CD4-positive, alpha-beta T cell (primary cell): ENCODE measurements around the gene PLCB3. TPM values are rescaled to one million over a fixed set of nuclear protein-coding genes. Genes with fewer than 3 reads are reported as not detected.
A peak's percentile ranks its signal among the peaks of the same experiment; 100 is the strongest.
"Not testable (repeated sequence)": the region's sequence is repeated elsewhere in the genome, so short reads cannot be mapped to it uniquely, and the experiment has no call there.

Source experiments
- ATAC-seq: fragments of 200-7000 bp; cut with Tn5 transposase; one replicate; pipeline ENCODE4 v1.10.0; 2022; ENCODE audit warnings: mild to moderate bottlenecking; ENCODE audit not compliant: poor library complexity
- CTCF ChIA-PET: fragments of 350-600 bp; sonication (Branson Sonifier 250); formaldehyde crosslinking; loops from one replicate; lab custom pipeline; 2021; ENCODE audit warnings: antibody characterized with exemption, inconsistent platforms; lab: Charles Lee
- POLR2A ChIA-PET: fragments of 350-600 bp; sonication (Branson Sonifier 250); formaldehyde crosslinking; loops from one replicate; lab custom pipeline; 2021; ENCODE audit warnings: antibody characterized with exemption, inconsistent platforms; lab: Charles Lee
- DNase-seq, 14 experiments: peaks; one replicate each; pipeline ENCODE4 v3.0.0-alpha.2; 2013 to 2020; ENCODE audit warnings: mixed read lengths in 2 of 14
- H3K27ac ChIP-seq, 2 donors: one replicate each; pipeline versions ENCODE4 v1.5.1 to v1.7.0; 2013; ENCODE audit warnings: low read length in 2 of 2, low read depth in 1 of 2, mild to moderate bottlenecking in 1 of 2
- H3K27me3 ChIP-seq, 2 experiments: 1 replicate in 1 of 2; 2 replicates in 1 of 2; pipeline versions ENCODE4 v1.6.1 to v1.7.0; 2013; ENCODE audit warnings: low read length in 2 of 2, control low read depth in 1 of 2, mild to moderate bottlenecking in 1 of 2, moderate library complexity in 1 of 2; ENCODE audit not compliant: insufficient read depth in 2 of 2, control insufficient read depth in 1 of 2
- H3K36me3 ChIP-seq: one replicate; pipeline ENCODE4 v1.6.1; 2013; ENCODE audit warnings: low read length, control low read depth; ENCODE audit not compliant: insufficient read depth
- H3K4me1 ChIP-seq: one replicate; pipeline ENCODE4 v1.6.1; 2013; ENCODE audit warnings: low read length, control low read depth; ENCODE audit not compliant: insufficient read depth
- H3K4me3 ChIP-seq: one replicate; pipeline ENCODE4 v1.5.1; 2013; ENCODE audit warnings: mild to moderate bottlenecking, low read length, moderate library complexity
- H3K9me3 ChIP-seq, 2 experiments: 1 replicate in 1 of 2; 2 replicates in 1 of 2; pipeline versions ENCODE4 v1.6.1 to v1.7.0; 2013; ENCODE audit warnings: low read length in 2 of 2, mild to moderate bottlenecking in 2 of 2, control low read depth in 1 of 2, moderate library complexity in 1 of 2; ENCODE audit not compliant: control insufficient read depth in 1 of 2, insufficient read depth in 1 of 2
- H3K27ac Mint-ChIP-seq: one replicate; pipeline ENCODE4 v1.8.0; 2020; ENCODE audit warnings: mixed read lengths
- H3K27me3 Mint-ChIP-seq: one replicate; pipeline ENCODE4 v1.8.0; 2021; ENCODE audit warnings: mixed read lengths
- H3K36me3 Mint-ChIP-seq: one replicate; pipeline ENCODE4 v1.8.0; 2021; ENCODE audit warnings: low read depth, mixed read lengths
- H3K4me1 Mint-ChIP-seq: one replicate; pipeline ENCODE4 v1.8.0; 2021; ENCODE audit warnings: low read depth, mixed read lengths
- H3K4me3 Mint-ChIP-seq: one replicate; pipeline ENCODE4 v1.8.0; 2020; ENCODE audit warnings: mild to moderate bottlenecking, mixed read lengths
- H3K9me3 Mint-ChIP-seq: one replicate; pipeline ENCODE4 v1.8.0; 2020; ENCODE audit warnings: mixed read lengths
- intact Hi-C, 2 experiments: fragments of 100-400 bp; cut with DNase I in 1 of 2; cut with micrococcal nuclease in 1 of 2; formaldehyde crosslinking; loops; one replicate each; pipeline versions ENCODE4 v1.15.1 to v1.9.0; 2023 to 2025; cut with DNase I, micrococcal nuclease
- total RNA-seq, 174 experiments: library from RNA in 2 of 174; stranded (reverse) in 2 of 174; gene quantifications; one replicate each; pipeline ENCODE4 v1.2.3 and lab custom pipeline; 2021 to 2026
- TF ChIP-seq, protein P1 (sequence below): fragments of 200-600 bp; IDR thresholded peaks from one replicate; pipeline ENCODE4 v1.8.0; 2022; ENCODE audit warnings: antibody characterized with exemption, mild to moderate bottlenecking

PLCB3 gene
- total RNA-seq, 2 experiments from 2014 or later: 2.5 to 2.7 TPM

DNA sequence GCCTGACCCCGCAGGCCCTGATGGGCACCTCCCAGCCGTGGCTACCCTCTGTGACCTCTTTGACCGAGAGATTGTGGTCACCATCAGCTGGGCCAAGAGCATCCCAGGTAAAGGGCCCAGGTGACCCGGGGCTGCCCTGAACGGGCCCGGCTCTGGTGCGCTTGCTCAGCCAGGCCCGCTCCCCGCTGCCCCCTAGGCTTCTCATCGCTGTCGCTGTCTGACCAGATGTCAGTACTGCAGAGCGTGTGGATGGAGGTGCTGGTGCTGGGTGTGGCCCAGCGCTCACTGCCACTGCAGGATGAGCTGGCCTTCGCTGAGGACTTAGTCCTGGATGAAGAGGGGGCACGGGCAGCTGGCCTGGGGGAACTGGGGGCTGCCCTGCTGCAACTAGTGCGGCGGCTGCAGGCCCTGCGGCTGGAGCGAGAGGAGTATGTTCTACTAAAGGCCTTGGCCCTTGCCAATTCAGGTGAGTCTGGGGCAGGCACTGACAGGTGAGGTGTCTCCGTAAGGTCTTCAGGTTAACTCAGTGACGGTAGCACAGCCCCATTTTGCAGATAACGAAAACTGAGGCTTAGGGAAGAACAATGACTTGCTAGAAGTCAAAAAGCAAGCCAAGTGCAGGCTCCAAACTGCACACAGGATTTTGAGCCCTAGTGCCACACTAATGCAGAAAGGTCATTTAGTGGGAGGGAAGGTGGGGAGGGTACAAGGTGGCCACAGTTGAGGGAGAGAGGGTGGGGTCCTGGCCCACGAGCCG, 63.7 kb downstream of the PLCB3 start:
- CTCF ChIA-PET: no interaction called here
- ATAC-seq: no peak
- Histone ChIP-seq H3K27me3 (no peaks in the 10 kb centered on the region), H3K4me3 (no peak overlapping the region), H3K36me3 (peaks cover 31% of the 10 kb centered on the region), H3K9me3 (no peaks in the 10 kb centered on the region), H3K4me1 (peaks cover 40% of the 10 kb centered on the region), H3K27ac (no peak overlapping the region)
- TF ChIP-seq, protein P1, sequence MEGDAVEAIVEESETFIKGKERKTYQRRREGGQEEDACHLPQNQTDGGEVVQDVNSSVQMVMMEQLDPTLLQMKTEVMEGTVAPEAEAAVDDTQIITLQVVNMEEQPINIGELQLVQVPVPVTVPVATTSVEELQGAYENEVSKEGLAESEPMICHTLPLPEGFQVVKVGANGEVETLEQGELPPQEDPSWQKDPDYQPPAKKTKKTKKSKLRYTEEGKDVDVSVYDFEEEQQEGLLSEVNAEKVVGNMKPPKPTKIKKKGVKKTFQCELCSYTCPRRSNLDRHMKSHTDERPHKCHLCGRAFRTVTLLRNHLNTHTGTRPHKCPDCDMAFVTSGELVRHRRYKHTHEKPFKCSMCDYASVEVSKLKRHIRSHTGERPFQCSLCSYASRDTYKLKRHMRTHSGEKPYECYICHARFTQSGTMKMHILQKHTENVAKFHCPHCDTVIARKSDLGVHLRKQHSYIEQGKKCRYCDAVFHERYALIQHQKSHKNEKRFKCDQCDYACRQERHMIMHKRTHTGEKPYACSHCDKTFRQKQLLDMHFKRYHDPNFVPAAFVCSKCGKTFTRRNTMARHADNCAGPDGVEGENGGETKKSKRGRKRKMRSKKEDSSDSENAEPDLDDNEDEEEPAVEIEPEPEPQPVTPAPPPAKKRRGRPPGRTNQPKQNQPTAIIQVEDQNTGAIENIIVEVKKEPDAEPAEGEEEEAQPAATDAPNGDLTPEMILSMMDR: no peak
- H3K4me3 Mint-ChIP-seq: no peak overlapping the region
- H3K36me3 Mint-ChIP-seq: peaks cover 50% of the 10 kb centered on the region
- no peaks in the 10 kb centered on the region for H3K27me3 Mint-ChIP-seq
- H3K9me3 Mint-ChIP-seq: no peaks in the 10 kb centered on the region
- POLR2A ChIA-PET: interaction anchor here (4.0 kb wide), 1 partner anchor 11 kb away, joined by 105 read pairs; the partner anchor contains the start of genes CATSPERZ and ESRRA
- peak in 1 of 14 experiments; percentile 31 for DNase-seq
- intact Hi-C loops: loop anchor here in 1 of 2 experiments (5.0 kb wide), 1 partner anchor 42 kb away; the partner anchor contains the start of gene RPS6KA4
- peak overlapping the region; percentile 47 for H3K27ac Mint-ChIP-seq
- H3K4me1 Mint-ChIP-seq: peaks cover 41% of the 10 kb centered on the region

DNA sequence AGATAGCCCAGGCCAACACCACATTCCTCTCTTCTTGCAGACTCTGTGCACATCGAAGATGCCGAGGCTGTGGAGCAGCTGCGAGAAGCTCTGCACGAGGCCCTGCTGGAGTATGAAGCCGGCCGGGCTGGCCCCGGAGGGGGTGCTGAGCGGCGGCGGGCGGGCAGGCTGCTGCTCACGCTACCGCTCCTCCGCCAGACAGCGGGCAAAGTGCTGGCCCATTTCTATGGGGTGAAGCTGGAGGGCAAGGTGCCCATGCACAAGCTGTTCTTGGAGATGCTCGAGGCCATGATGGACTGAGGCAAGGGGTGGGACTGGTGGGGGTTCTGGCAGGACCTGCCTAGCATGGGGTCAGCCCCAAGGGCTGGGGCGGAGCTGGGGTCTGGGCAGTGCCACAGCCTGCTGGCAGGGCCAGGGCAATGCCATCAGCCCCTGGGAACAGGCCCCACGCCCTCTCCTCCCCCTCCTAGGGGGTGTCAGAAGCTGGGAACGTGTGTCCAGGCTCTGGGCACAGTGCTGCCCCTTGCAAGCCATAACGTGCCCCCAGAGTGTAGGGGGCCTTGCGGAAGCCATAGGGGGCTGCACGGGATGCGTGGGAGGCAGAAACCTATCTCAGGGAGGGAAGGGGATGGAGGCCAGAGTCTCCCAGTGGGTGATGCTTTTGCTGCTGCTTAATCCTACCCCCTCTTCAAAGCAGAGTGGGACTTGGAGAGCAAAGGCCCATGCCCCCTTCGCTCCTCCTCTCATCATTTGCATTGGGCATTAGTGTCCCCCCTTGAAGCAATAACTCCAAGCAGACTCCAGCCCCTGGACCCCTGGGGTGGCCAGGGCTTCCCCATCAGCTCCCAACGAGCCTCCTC, 64.6 kb downstream of the PLCB3 start:
- H3K4me3 ChIP-seq, H3K27me3 ChIP-seq, H3K27me3 Mint-ChIP-seq, ATAC-seq, H3K9me3 ChIP-seq, H3K9me3 Mint-ChIP-seq: not testable (repeated sequence)
- Histone ChIP-seq H3K27ac (peak overlapping the region; percentile 93 to 99), H3K4me1 (peaks cover 40% of the 10 kb centered on the region), H3K36me3 (peaks cover 34% of the 10 kb centered on the region)
- H3K27ac Mint-ChIP-seq: peak overlapping the region; percentile 98
- ChIA-PET CTCF (interaction anchor here (1.5 to 3.0 kb wide), 6 partner anchors 12 to 337 kb away, joined by 4 to 39 read pairs (median 22); partner anchors contain the start of genes CCDC88B, ESRRA and FERMT3), POLR2A (interaction anchor here (2.2 to 4.0 kb wide), 6 partner anchors 12 to 110 kb away, joined by 7 to 105 read pairs (median 74); partner anchors contain the start of genes CATSPERZ, CCDC88B, ESRRA and FERMT3)
- intact Hi-C loops: loop anchor here in 1 of 2 experiments (5.0 kb wide), 1 partner anchor 41 kb away; the partner anchor contains the start of gene RPS6KA4
- H3K4me3 Mint-ChIP-seq: peak overlapping the region; percentile 92
- H3K36me3 Mint-ChIP-seq: peaks cover 57% of the 10 kb centered on the region
- peaks cover 47% of the 10 kb centered on the region for H3K4me1 Mint-ChIP-seq
- peak in 1 of 14 experiments; percentile 38 for DNase-seq

DNA sequence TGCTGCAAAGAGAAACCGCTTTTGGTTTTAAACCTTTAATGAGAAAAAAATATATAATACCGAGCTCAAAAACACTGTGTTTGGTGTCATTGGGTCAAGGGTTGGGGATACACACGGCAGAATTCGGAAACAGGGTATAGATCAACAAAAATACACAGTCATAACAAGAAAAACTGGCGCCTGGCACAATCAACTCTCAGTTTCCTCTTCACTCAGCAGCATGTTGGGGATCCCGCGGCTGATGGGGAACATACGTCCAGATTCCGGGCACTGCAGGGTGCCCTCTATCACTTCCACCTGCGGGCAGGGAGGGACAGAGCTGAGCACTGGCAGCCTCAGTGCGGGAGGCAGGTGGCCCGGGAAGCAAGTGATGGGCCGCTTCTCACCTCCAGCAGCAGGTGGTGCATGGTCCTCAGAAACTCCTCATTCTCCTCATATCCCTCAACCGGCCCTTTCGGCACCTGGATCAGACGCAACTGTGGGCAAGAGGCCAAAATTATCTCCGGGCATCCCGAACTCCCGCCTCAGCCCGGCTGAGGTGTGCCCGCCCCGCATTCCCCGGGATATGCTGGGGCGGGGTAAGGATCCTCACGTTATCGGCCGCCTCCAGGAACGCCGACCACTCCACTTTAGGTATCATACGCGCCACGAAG, 65.5 kb downstream of the PLCB3 start:
- DNase-seq (peak in 8 of 14 experiments; percentile 26 to 79 (median 46)), ATAC-seq (peak; percentile 13)
- no peaks in the 10 kb centered on the region for H3K27me3 ChIP-seq
- H3K4me3 ChIP-seq: peak overlapping the region; percentile 96
- POLR2A ChIA-PET: interaction anchor here (0.8 to 4.0 kb wide), 35 partner anchors 11 to 1726 kb away, joined by 3 to 105 read pairs (median 8); partner anchors contain the start of genes BAD, CATSPERZ, CCDC88B and ESRRA
- CTCF ChIA-PET: interaction anchor here (1.4 to 3.0 kb wide), 11 partner anchors 13 to 336 kb away, joined by 4 to 39 read pairs (median 7); partner anchors contain the start of genes CCDC88B, ESRRA, FERMT3 and PLCB3
- H3K9me3 ChIP-seq: no peaks in the 10 kb centered on the region
- H3K27ac Mint-ChIP-seq: peak overlapping the region; percentile 98
- no peaks in the 10 kb centered on the region for H3K9me3 Mint-ChIP-seq
- no peaks in the 10 kb centered on the region for H3K27me3 Mint-ChIP-seq
- H3K4me1 ChIP-seq: peaks cover 40% of the 10 kb centered on the region
- TF ChIP-seq, protein P1: peak; percentile 31
- peaks cover 63% of the 10 kb centered on the region for H3K36me3 Mint-ChIP-seq
- peaks cover 39% of the 10 kb centered on the region for H3K36me3 ChIP-seq
- H3K4me3 Mint-ChIP-seq: peak overlapping the region; percentile 92
- H3K27ac ChIP-seq: peak overlapping the region; percentile 93 to 99
- intact Hi-C loops: loop anchor here (1.0 to 5.0 kb wide), 8 partner anchors 10 to 337 kb away; partner anchors contain the start of genes CCDC88B (in 1 of the 2), ESRRA (in 1 of the 2), GPR137 (in 1 of the 2) and RPS6KA4 (in 1 of the 2)
- peaks cover 48% of the 10 kb centered on the region for H3K4me1 Mint-ChIP-seq
